Mammary epithelial cell (primary cell): ENCODE measurements around the gene PACSIN1.

Experiments
- EZH2 ChIP-seq: IDR thresholded peaks from 2 replicates; pipeline ENCODE4 v1.6.1; 2012; ENCODE audit warnings: low read length, inconsistent platforms, borderline replicate concordance
- TF ChIP-seq, protein P1 (sequence below), 2 donors: IDR thresholded peaks in 1 of 2; conservative IDR thresholded peaks in 1 of 2; 2 replicates each; pipeline ENCODE4 v1.5.1; 2011 to 2012; ENCODE audit warnings: inconsistent platforms in 2 of 2, low read length in 2 of 2, mild to moderate bottlenecking in 2 of 2, control low read depth in 1 of 2, low read depth in 1 of 2; ENCODE audit not compliant: insufficient read depth in 1 of 2; ENCODE audit errors: extremely low read depth in 1 of 2

GRCh38 chr6:34475238-34475682, 9.4 kb downstream of the PACSIN1 start:
- TF ChIP-seq, protein P1, sequence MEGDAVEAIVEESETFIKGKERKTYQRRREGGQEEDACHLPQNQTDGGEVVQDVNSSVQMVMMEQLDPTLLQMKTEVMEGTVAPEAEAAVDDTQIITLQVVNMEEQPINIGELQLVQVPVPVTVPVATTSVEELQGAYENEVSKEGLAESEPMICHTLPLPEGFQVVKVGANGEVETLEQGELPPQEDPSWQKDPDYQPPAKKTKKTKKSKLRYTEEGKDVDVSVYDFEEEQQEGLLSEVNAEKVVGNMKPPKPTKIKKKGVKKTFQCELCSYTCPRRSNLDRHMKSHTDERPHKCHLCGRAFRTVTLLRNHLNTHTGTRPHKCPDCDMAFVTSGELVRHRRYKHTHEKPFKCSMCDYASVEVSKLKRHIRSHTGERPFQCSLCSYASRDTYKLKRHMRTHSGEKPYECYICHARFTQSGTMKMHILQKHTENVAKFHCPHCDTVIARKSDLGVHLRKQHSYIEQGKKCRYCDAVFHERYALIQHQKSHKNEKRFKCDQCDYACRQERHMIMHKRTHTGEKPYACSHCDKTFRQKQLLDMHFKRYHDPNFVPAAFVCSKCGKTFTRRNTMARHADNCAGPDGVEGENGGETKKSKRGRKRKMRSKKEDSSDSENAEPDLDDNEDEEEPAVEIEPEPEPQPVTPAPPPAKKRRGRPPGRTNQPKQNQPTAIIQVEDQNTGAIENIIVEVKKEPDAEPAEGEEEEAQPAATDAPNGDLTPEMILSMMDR (conservative IDR thresholded peaks at IDR 0.05 in 1 of 2, IDR thresholded peaks at IDR 0.05 in 1 of 2; ENCODE audit: extremely low read depth in 1 of 2, insufficient read depth in 1 of 2, low read depth in 1 of 2, low read length in 2 of 2) = no peak
- no peak for TF ChIP-seq EZH2
